HL-60 (cell line): ENCODE data around the gene BANF1.

Experiments
- DNase-seq, 2 experiments: peaks; one replicate each; pipeline ENCODE4 v3.0.0-alpha.2; 2010 to 2020; ENCODE audit warnings: low read depth in 1 of 2, low spot score in 1 of 2
- H3K27ac ChIP-seq: fragments of 250-450 bp; sonication (Bioruptor Pico); replicated peaks from 2 replicates; pipeline ENCODE4 v1.5.1; 2020; ENCODE audit warnings: mild to moderate bottlenecking, moderate library complexity
- H3K27me3 ChIP-seq: fragments of 250-450 bp; sonication (Bioruptor Pico); 2 replicates; pipeline ENCODE4 v1.5.1; 2021; ENCODE audit warnings: mild to moderate bottlenecking, moderate library complexity; ENCODE audit not compliant: insufficient read depth, poor library complexity, severe bottlenecking
- H3K4me3 ChIP-seq: replicated peaks from 2 replicates; pipeline ENCODE4 v1.5.1; 2011; ENCODE audit warnings: mild to moderate bottlenecking, control low read depth, low read length; ENCODE audit not compliant: insufficient read depth
- GABPA ChIP-seq: IDR thresholded peaks from 2 replicates; pipeline ENCODE4 v1.6.1; 2012; ENCODE audit warnings: low read depth
- POLR2AphosphoS5 ChIP-seq: IDR thresholded peaks from 2 replicates; pipeline ENCODE4 v1.6.1; 2012; ENCODE audit warnings: low read depth
- SPI1 ChIP-seq: IDR thresholded peaks from 2 replicates; pipeline ENCODE4 v1.6.1; 2012; ENCODE audit warnings: low read depth, mild to moderate bottlenecking, borderline replicate concordance
- TF ChIP-seq, protein P1 (sequence below): IDR thresholded peaks from 2 replicates; pipeline ENCODE4 v1.6.1; 2012; ENCODE audit warnings: low read depth; ENCODE audit not compliant: insufficient replicate concordance
- TF ChIP-seq, protein P2 (sequence below): IDR thresholded peaks from one replicate; pipeline ENCODE4 v1.5.1; 2011; ENCODE audit warnings: low read length, control low read depth, inconsistent platforms; ENCODE audit not compliant: insufficient read depth

Gene BANF1

DNA sequence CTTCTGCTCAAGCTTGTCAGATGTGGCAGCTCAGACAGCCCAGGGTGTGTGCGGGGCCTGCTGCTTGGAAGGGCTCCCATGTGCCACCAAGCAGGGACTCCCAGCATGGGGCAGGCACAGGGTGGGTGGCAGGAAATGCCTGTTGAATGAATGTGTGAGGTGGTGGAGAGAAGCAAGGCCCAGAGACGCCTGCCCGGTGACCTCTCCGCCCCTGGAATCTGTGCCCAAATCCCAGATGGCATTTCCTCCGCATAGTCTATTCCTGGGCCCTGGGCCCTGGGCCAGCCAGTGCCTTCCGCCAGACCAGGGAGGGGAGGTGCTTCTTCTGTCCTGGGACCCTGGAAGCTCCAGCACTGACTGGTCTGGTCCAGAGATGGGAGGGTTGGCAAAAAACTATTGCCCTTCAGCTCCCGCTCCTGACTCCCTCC, 13.2 kb downstream of the BANF1 start:
- Histone ChIP-seq H3K4me3 (no peak overlapping the region), H3K27ac (no peak overlapping the region), H3K27me3 (peaks cover 9% of the 10 kb centered on the region)
- DNase-seq, result no peak
- TF ChIP-seq SPI1 (no peak), GABPA (no peak), POLR2AphosphoS5 (no peak)
- TF ChIP-seq, protein P1, sequence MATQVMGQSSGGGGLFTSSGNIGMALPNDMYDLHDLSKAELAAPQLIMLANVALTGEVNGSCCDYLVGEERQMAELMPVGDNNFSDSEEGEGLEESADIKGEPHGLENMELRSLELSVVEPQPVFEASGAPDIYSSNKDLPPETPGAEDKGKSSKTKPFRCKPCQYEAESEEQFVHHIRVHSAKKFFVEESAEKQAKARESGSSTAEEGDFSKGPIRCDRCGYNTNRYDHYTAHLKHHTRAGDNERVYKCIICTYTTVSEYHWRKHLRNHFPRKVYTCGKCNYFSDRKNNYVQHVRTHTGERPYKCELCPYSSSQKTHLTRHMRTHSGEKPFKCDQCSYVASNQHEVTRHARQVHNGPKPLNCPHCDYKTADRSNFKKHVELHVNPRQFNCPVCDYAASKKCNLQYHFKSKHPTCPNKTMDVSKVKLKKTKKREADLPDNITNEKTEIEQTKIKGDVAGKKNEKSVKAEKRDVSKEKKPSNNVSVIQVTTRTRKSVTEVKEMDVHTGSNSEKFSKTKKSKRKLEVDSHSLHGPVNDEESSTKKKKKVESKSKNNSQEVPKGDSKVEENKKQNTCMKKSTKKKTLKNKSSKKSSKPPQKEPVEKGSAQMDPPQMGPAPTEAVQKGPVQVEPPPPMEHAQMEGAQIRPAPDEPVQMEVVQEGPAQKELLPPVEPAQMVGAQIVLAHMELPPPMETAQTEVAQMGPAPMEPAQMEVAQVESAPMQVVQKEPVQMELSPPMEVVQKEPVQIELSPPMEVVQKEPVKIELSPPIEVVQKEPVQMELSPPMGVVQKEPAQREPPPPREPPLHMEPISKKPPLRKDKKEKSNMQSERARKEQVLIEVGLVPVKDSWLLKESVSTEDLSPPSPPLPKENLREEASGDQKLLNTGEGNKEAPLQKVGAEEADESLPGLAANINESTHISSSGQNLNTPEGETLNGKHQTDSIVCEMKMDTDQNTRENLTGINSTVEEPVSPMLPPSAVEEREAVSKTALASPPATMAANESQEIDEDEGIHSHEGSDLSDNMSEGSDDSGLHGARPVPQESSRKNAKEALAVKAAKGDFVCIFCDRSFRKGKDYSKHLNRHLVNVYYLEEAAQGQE, result no peak
- TF ChIP-seq, protein P2, sequence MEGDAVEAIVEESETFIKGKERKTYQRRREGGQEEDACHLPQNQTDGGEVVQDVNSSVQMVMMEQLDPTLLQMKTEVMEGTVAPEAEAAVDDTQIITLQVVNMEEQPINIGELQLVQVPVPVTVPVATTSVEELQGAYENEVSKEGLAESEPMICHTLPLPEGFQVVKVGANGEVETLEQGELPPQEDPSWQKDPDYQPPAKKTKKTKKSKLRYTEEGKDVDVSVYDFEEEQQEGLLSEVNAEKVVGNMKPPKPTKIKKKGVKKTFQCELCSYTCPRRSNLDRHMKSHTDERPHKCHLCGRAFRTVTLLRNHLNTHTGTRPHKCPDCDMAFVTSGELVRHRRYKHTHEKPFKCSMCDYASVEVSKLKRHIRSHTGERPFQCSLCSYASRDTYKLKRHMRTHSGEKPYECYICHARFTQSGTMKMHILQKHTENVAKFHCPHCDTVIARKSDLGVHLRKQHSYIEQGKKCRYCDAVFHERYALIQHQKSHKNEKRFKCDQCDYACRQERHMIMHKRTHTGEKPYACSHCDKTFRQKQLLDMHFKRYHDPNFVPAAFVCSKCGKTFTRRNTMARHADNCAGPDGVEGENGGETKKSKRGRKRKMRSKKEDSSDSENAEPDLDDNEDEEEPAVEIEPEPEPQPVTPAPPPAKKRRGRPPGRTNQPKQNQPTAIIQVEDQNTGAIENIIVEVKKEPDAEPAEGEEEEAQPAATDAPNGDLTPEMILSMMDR, result no peak

DNA sequence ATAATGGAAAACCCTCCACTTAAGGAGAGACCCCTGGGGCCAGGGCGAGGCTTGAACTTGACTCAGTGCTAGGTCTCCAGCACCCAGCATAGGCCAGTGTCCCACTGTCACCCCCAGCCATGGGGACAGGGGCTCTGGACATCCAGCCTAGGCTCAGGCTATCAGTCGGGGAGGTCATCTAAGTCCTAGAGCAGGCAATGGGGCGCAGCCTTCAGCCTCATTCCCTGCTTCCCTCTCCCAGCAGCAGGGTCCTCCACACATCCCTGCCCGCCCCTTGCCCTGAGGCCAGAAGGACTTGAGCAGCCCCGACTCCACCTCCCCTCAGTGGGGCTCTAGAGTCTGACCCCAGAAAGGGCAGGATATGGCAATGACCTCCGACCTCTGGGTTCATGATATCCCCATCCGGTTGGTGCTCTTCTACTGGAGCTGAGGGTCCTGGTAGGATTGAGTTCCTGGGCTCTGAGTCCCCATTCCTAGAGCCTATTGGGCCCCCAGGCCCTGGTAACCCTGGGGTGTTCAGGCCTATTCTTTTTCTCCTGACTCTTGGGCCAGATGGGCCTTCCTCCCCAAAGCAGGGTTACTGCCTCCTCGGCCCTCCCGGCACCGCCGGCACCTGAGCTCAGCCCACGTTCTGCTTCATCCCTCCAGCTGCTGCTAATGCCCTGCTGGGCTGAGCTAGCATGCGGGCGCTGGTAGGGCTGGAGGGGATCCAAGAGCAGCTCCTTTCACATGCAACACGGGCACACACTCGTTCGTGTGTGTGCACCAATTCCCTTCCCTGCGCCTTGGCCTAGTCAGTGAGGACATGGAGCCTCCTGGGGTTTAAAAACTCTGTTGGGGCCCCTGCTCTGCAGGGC, 13.9 kb downstream of the BANF1 start:
- no peak for DNase-seq
- TF ChIP-seq, protein P2, result no peak
- TF ChIP-seq POLR2AphosphoS5 (no peak), SPI1 (no peak), GABPA (no peak)
- no peak overlapping the region for H3K27ac ChIP-seq
- peaks cover 9% of the 10 kb centered on the region for H3K27me3 ChIP-seq
- H3K4me3 ChIP-seq, result no peak overlapping the region

DNA sequence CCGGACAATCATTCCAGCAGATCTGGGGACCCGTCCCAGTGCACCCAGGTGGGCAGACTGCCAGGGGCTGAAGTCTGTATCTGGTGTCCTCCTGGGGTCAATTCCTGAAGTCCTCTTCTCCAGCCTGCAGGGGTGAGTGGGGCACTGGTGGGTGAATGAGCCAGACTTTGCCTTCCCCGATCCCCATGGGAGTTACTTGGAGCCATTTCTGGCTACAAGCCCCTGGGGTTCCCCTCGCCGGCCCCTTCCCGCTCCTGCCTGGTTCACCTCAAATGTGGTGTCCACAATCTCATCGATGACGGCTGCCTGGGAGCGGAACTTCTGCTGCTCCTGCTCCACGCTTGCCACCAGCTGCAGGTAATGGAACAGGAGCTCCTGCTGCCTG, 14.5 kb downstream of the BANF1 start:
- peaks cover 5% of the 10 kb centered on the region for H3K27me3 ChIP-seq
- no peak for DNase-seq
- H3K4me3 ChIP-seq, result no peak overlapping the region
- TF ChIP-seq SPI1 (no peak), GABPA (no peak), POLR2AphosphoS5 (no peak)
- TF ChIP-seq, protein P2, result no peak
- TF ChIP-seq, protein P1, result no peak
- H3K27ac ChIP-seq, result no peak overlapping the region
